Measurements from ENCODE around the gene CNNM3.

Gene CNNM3

GRCh38 chr2:96880891-96881273 is 64.8 kb downstream of the CNNM3 start:
- DNase-seq = no peak

GRCh38 chr2:96881349-96882195 is 65.5 kb downstream of the CNNM3 start:
- no peak for DNase-seq

- DNase-seq = no peak
Measured at GRCh38 chr2:96882230-96882629, 66.2 kb downstream of the CNNM3 start.

- DNase-seq = no peak
Measured at GRCh38 chr2:96882906-96883305, 66.8 kb downstream of the CNNM3 start.

GRCh38 chr2:96883306-96883705 is 67.2 kb downstream of the CNNM3 start:
- no peak for DNase-seq

Data from activated naive CD4-positive, alpha-beta T cell (primary cell).